ENCODE data around the gene DDX11.
"Not testable (repeated sequence)": the region's sequence is repeated elsewhere in the genome, so short reads cannot be mapped to it uniquely, and the experiment has no call there.

Gene DDX11

DNA sequence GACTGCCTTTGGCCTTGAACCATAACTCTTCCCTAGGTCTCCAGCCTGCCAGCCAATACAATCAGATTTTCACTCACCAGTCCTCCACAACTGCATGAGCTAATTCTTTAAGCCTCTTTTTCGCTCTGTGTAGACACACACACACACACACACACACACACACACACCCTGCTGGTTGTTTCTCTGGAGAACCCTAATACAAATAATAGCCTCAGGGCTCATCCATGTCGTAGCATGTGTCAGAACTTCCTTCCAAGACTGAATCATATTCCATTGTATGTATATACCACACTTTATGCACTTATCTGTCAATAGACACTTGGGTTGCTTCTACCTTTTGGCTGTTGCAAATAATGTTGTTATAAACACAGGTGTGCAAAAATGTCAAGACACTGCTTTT, 6.0 kb upstream of the DDX11 start:
- DNase-seq (ENCODE audit: low read depth in 2 of 2) = not testable (repeated sequence)

DNA sequence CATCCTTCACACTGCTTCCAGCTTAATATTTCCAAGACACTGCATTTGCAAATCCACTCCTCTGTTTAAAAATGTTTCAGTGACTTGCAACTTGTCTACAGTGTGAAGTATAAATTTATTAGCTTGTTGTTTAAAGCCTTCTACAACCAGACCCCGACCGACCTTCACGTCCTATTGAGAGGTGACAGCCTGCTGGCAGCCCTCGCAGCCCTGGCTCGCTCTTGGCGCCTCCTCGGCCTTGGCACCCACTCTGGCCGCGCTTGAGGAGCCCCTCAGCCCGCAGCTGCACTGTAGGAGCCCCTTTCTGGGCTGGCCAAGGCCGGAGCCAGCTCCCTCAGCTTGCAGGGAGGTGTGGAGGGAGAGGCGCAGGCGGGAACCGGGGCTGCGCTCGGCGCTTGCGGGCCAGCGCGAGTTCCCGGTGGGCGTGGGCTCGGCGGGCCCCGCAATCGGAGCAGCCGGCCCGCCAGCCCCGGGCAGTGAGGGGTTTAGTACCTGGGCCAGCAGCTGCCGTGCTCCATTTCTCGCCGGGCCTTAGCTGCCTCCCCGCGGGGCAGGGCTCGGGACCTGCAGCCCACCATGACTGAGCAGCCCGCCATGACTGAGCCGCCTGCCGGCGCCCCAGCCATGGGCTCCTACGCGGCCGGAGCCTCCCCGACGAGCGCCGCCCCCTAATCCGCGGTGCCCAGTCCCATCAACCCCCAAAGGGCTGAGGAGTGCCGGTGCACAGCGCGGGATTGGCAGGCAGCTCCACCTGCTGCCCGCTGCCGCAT, 2.5 kb upstream of the DDX11 start:
- DNase-seq (ENCODE audit: low read depth in 2 of 2) = not testable (repeated sequence)

DNA sequence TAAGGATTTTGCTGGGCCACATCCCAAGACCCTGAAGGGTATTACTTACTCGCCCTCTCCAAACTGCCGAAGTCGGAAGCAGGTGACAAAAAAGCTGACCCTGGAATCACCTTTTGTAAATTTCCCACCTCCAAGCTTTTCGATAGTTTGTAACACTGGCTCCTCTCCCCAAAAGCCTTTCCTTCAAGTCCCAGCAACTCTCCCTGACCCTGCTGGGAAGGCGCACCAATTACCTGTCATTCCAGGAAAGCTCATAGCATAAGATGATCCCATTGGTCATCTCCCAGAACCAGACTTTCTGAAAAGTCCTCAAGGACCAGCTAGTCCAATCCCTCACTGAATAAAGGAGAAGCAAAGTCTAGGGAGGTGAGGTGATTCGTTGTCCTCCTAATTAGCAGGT, 698 bp upstream of the DDX11 start:
- DNase-seq (ENCODE audit: low read depth in 2 of 2) = not testable (repeated sequence)

DNA sequence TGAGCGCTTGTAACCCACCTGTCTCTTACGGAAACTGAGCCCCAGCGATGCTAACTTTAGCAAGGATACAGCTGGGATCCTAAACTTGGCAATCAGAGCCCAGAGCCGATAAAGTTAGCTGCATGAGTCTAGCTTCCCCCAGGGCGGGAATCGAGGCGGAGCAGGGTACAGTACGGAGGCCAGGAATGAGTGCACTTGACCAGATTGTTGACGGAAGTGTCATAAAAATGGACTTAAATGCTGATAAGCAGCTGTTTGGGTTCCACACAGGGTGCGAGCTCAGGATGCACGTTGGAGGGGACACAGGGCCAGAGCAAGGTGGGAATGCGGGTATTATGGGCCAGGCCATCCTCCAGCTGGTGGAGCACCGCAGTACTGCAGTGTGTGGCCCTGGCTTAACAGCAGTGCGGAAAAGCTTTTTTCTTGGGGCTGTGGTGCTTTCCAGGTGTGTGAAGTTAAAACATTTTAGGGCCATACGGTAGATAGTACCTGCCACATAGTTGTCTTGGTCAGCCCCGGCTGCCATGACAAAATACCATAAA, 744 bp downstream of the DDX11 start:
- DNase-seq (ENCODE audit: low read depth in 2 of 2) = not testable (repeated sequence)

DNA sequence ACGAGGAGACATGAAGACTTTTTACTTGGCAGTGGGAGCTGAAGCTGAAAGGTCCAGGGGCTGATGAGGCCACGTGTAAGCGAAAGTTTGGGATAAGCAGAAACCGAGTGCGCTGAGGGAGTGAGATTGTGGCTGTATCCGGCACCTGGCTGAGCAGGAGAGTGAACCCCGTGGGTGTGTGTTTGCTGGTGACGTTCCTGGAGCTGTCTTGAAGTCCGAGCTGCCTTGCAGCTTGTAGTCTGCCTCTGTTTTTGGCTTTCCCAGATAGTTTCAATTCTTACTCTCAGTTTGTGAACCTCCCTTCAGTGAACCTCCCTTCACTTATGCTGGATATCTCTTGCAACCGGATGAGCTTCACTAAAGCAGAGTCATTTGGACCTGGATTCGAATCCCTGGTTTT, 2.5 kb downstream of the DDX11 start:
- DNase-seq (ENCODE audit: low read depth in 2 of 2) = not testable (repeated sequence)

DNA sequence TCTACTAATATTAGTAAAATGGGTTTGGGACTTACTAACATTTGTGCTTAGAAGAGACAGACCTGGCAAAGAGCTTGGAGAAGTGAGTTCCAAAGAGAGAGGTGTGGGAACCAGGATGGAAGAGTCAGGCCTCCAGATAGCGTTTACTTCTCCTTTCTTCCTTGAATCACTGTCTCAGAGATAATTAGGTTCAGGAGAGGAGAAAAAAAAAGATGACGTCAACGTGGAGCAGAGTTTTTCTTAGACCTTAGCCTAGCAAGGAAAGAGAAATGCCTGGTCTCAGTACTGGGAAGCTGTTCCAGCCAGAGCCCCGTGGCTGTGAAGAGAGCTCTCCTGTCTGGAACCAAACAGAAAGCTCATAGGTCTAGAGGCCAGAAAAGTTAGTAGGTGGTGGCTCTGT, 3.4 kb downstream of the DDX11 start:
- DNase-seq (ENCODE audit: low read depth in 2 of 2) = not testable (repeated sequence)

DNA sequence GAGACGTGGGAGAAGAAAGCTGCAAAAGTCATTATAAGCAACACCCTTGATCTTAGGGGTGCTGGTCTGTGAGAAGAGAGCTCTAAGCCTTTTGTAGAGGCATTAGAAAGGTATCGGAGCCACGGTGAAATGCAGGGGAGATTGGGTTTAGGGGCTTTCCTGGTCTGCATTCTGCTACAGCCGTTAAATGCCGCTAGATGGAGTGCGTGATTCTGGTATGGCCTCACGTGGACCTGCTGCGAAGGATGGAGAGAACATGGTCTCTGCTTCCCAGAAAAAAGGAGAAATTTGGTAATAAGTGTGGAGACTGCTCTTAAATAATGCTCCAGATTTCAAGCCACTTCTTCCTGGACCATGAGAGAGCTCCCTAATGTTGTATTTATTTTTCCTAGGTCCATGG, 4.3 kb downstream of the DDX11 start:
- not testable (repeated sequence) for DNase-seq (ENCODE audit: low read depth in 2 of 2)

DNA sequence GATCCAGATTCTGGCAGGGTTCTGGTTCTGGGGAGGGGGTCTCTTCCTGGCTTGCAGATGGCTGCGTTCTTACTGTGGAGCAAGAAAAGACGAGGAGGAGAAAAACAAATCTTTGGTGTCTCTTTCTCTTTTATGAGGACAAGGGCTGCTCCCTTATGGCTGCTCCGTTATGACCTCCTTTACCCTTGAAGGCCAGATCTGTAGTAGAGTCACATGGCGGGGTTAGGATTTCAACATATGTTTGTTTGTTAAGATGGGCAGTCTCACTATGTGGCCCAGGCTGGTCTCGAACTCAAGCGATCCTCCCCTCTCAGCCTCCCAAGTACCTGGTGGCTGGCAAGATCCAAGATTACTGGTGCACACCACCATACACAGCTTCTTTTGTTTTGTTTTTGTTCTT, 5.8 kb downstream of the DDX11 start:
- DNase-seq (ENCODE audit: low read depth in 2 of 2) = not testable (repeated sequence)

DNA sequence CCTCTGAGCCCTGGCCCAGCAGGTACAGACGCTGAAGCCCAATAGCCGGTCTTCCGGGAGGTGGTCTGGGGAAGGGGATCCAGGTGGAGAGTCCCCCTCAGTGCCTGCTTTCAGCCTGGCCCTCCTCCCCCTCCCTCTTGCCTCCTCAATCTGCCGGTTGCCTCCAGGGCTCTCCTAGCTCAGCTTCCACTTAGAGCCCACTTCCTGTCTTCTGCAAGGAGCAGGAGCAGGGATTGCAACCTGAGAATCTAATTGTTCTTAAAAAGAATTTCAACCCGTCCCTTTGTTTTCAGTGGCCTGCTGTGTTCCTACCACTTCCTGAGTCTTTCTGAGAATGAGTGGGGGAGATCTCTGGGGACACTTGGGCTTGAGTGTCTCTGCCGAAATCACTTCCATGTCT, 6.6 kb downstream of the DDX11 start:
- not testable (repeated sequence) for DNase-seq (ENCODE audit: low read depth in 2 of 2)

DNA sequence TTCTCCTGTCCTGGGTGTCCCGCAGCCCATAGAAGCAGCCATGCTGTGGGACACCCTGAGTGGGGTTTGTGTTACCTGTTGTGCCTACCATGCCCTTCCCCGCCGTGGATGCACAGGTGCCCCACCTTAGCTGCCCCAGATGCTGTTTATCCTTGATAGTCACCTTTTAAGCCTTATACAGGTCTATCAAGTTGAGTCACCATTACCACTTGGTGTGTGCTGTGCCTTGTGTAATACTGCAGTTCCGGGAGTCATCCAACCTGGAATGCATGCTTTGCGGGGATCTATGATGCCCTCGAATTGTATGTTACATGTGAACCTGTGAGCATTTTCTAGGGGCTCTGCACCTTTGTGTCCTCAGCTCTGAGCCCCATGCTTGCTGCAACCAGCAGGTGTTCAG, 7.6 kb downstream of the DDX11 start:
- not testable (repeated sequence) for DNase-seq (ENCODE audit: low read depth in 2 of 2)

DNA sequence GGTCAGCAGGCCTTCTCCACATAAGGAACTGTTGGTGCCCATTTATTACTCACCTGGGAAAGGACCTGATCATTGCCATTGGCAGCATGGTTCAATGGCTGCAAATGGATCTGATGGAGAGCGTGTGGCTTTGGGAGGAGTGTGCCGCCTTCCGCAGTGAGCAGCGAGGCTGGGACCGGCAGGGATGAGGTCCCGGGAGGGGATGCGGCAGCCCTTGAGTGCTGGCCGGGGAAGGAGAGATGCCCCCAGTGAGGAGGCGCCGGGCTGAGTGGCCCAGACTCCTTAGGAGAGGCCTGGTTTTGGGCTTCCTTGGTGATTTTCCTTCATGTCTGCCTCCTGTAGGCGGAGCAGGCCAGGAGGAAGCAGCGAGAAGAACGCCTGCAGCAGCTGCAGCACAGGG, 10.6 kb downstream of the DDX11 start:
- DNase-seq (ENCODE audit: low read depth in 2 of 2) = not testable (repeated sequence)

DNA sequence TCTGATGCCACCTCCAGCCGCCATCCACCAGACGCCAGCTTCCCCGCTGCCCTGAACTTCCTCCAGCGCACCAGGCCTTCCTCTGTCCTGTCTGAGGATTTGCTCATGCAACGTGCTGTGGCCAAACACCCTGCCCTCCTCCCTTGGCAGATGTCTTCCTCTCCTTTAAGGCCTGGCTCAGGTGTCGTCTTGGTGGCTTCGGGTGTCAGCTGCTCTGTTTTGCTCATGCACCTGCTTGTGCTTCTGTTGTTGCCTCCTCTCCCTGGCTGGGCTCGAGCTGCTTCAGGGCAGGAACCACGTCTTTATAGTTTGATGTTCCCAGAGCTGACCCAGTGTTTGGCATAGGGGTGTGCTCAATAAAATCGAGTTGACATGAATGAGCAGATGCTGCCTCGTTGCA, 12.4 kb downstream of the DDX11 start:
- not testable (repeated sequence) for DNase-seq (ENCODE audit: low read depth in 2 of 2)

DNA sequence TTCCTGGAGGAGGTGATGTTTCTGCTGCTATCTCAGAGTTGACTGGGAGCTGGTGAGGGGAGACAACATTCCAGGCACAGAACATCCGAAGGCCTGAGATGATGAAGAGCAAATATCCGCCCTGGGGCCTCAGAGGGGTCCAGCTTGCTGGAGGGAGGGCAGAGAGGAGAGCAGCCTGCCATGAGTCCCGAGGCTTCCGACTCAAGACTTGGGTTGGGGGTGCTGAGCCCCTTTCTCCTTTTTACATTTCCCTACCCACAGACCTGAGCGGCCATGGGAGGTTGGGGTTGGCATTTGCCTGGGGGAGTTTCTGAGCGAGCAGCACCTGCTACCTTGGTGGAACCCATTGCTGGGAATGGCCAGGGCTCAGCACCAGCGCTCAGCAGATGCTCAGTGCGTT, 13.8 kb downstream of the DDX11 start:
- not testable (repeated sequence) for DNase-seq (ENCODE audit: low read depth in 2 of 2)

DNA sequence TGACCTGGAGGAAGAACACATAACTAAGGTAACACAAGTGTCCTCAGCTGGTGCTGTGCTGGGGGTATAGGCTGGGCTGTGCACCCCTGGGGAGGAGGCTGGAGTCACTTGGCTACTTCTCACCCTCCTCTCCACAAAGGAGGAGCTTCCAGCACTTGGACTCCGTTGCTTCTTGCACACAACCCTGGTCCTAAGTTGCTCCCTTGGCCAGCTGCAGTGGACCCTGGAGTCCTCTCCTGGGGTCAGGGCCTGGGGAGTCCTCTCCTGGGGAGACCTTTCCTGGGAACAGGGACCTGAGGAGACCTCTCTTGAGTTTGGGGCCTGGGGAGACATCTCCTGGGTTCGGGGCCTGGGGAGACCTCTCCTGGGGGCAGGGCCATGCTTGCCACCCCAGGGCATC, 14.3 kb downstream of the DDX11 start:
- DNase-seq (ENCODE audit: low read depth in 2 of 2) = not testable (repeated sequence)

DNA sequence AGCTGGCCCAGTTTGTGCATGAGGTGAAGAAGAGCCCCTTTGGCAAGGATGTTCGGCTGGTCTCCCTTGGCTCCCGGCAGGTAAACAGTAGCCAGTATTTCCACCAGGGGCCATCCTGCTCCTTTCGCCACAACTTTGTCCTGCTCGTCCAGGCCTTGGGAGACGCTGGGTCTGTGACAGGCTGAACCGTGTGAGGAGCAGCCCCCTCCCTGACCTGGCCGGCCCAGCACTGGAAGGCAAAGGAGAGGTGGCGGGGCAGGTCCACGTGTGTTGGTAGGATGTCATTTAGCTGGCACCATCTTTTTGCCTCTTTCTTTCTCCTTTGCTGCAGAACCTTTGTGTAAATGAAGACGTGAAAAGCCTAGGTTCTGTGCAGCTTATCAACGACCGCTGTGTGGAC, 15.4 kb downstream of the DDX11 start:
- DNase-seq (ENCODE audit: low read depth in 2 of 2) = no peak

DNA sequence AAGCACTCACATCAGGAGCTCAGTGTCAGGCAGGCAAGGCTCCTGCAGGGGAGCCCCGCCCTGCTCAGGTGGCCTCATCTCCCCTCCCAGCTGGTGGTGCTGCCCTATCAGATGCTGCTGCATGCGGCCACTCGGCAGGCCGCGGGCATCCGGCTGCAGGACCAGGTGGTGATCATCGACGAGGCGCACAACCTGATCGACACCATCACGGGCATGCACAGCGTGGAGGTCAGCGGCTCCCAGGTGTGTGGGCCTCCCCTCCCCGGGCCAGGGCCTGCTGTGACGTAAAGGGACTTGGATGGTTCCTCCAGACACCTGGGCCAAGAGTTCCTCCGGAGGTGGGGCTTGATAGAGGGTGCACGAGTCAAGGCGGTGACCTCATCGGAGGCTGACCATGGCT, 18.0 kb downstream of the DDX11 start:
- not testable (repeated sequence) for DNase-seq (ENCODE audit: low read depth in 2 of 2)

DNA sequence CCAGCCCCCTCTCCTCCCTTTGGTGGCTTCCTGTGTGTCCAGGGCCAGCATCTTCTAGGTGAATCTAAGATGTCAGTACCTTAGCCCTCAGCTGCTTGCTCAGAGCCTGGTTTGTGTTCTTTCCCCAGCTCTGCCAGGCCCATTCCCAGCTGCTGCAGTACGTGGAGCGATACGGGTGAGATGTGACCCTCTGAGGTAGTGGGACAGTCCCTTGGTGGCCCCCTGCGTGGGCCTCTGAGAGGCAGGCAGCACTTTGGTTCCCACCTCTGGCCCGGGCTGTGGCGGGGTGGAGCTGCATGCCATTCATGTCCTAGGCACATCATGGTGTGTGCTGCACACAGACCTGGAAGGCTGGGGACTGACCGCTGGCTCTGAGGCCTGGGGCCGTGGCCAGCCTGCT, 19.1 kb downstream of the DDX11 start:
- DNase-seq (ENCODE audit: low read depth in 2 of 2) = not testable (repeated sequence)

DNA sequence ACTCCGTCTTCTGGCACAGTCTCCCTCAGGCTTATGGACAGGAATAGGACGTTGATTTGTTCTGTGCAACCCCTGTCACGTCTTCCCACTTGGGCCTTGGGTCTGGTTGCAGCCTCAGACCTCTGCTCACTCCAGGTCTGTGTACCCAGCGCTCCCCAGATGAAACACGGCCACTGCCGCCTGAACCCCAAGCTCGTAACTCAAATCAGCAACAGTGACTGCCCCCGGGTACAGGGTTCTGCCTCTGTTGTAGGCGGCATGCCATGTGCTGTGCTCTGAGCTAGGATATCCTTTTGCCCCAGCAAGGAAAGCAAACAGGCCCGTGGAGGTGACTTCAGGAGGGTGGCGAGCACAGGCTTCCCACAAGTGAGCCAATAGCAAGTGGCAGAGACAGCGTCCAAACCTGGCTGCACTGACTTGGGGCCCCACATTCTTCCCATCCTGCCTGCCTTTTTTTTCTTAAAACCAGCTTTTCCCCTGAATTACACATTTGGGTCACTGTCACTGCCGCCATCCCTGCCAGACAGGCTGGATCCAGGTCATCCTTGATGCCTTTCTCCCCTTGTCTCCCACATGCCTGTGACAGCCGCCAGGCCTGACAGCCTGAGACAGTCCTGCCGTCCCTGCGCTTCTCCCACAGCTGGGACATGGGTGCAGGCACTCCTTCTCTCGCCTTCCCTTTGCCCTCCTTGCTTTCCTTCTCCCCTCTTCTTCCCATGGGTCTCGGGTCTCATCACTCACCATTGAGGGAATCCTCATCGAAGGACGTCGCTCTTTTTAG, 21.6 kb downstream of the DDX11 start:
- not testable (repeated sequence) for DNase-seq (ENCODE audit: low read depth in 2 of 2)

DNA sequence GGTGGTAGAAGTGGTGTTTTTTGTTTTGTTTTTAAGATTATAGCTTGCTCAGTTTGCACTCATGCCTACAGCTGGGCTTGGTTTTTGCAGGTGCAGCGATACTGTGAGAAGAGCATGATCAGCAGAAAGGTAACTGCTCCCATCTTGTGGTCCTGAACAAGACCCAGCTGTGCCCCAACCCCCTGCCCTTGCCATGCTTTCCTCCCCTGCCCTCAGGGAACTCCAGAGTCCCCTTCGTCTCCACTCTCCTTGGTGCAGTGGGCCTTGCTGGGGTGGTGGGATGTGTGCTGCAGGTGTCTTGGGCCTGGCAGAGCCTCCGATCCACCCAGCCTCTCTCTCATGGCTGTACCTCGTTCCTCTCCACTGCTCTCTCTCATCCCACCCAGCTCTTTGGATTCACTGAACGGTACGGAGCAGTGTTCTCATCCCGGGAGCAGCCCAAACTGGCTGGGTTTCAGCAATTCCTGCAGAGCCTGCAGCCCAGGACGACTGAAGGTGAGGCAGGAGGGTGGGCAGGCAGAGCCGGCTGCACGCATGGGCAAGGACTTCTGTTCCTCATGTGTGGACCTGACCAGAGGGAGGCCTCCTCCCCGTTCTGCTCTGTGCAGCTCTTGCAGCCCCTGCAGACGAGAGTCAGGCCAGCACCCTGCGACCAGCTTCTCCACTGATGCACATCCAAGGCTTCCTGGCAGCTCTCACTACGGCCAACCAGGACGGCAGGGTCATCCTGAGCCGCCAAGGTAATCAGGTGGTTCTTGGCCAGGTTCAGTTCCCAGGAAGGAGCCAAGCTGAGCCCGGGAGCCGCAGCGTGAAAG, 22.8 kb downstream of the DDX11 start:
- DNase-seq (ENCODE audit: low read depth in 2 of 2) = not testable (repeated sequence)

DNA sequence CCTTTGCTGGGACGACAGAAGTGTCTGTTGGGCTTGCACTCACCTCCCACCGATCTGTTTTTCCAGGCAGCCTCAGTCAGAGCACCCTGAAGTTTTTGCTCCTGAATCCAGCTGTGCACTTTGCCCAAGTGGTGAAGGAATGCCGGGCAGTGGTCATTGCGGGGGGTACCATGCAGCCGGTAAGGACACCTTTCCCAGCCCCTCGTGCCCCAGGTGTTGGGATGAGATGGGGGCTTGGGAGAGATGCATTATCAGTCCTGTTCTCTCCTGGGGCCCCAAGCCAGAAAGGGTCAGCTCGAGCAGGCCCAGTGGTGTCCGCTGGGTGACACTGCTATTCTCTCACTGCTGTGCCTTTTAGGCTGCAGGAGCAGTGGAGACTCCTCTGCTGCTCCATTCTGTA, 24.2 kb downstream of the DDX11 start:
- DNase-seq (ENCODE audit: low read depth in 2 of 2) = not testable (repeated sequence)

DNA sequence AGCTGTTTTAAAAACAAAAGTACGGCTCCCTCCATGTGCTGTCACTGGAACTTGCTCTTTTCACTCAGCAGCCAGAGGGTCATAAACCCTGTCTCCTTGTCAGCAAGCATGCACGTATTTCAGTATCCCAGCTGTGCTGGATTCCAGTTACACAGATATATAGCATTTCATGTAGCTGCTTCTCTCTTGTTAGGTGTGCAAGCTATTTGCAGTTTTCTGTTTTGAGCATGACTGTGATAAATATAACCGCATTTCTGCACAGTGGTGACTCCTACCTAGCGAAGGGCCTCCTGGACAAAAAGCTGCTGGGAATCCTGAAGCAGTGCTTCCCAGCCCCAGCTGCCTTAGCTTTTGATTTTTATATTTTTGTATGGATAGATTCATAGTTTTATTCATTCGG, 24.7 kb downstream of the DDX11 start:
- DNase-seq (ENCODE audit: low read depth in 2 of 2) = not testable (repeated sequence)

DNA sequence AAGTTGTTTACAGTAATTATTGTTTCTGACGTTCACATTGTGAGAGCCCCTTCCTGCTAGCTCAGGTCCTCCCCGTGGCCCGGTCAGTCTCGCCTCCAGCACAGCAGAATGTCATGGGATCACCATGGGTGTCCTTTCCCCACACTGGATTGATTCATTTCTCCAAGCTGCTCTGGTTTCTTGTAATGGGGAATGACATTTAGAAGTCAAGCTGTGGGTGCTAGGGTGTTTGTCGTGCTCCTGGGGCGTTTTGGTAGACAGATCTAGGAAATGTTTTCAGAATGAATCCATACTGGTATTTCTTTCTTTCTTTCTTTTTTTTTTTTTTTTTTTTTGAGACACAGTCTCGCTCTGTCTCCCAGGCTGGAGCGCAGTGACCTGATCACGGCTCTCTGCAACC, 25.1 kb downstream of the DDX11 start:
- DNase-seq (ENCODE audit: low read depth in 2 of 2) = not testable (repeated sequence)

All from stimulated activated CD4-positive, alpha-beta T cell treated with anti-CD3 and anti-CD28 coated beads, Interleukin-1b, Interleukin-23, amount 100 ng/mL, for 4 hours (primary cell).